ENCODE results near the gene UNC93B1.

Gene UNC93B1

GRCh38 chr11:68021167-68021787 is 17.4 kb upstream of the UNC93B1 start:
- DNase-seq = no peak

- DNase-seq = no peak
Observed at GRCh38 chr11:68020575-68020974, 16.7 kb upstream of the UNC93B1 start.

GRCh38 chr11:68019486-68019885 is 15.6 kb upstream of the UNC93B1 start:
- no peak for DNase-seq

- DNase-seq = no peak
Observed at GRCh38 chr11:68018730-68019190, 14.9 kb upstream of the UNC93B1 start.

DNA sequence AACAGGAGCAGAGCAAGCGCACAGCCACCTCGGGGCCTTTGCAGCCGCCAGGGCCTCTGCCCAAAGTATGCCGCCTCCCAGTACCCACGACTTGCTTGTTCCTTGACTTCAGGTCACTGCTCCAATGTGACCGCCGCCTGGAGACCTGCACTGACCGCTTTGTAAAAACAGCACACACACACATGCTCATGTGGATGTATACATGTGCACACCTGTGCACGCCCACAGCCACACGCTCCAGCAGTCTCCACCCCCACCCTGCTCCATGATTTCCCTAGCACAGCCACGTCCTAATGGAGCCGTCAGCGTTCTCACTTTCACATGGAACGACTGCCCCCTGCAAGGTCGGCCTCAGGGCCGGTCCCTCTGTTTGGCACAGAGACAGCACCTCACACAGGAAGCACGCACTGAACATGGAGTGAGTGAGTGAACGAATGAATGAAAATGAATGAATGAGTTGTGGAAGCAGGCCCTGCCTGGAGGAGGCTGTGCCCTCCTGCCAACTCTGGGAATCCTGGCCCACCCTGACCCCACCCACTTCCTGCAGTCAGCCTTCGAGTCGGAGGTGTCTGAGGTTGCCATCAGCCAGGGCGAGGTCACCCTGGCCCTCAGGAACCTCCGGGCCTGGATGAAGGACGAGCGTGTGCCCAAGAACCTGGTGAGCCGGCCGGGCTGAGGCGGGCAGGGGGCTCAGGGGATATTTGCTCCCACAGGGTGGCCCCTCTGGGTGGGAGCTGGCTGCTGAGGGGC is 14.3 kb upstream of the UNC93B1 start:
- DNase-seq = no peak

DNA sequence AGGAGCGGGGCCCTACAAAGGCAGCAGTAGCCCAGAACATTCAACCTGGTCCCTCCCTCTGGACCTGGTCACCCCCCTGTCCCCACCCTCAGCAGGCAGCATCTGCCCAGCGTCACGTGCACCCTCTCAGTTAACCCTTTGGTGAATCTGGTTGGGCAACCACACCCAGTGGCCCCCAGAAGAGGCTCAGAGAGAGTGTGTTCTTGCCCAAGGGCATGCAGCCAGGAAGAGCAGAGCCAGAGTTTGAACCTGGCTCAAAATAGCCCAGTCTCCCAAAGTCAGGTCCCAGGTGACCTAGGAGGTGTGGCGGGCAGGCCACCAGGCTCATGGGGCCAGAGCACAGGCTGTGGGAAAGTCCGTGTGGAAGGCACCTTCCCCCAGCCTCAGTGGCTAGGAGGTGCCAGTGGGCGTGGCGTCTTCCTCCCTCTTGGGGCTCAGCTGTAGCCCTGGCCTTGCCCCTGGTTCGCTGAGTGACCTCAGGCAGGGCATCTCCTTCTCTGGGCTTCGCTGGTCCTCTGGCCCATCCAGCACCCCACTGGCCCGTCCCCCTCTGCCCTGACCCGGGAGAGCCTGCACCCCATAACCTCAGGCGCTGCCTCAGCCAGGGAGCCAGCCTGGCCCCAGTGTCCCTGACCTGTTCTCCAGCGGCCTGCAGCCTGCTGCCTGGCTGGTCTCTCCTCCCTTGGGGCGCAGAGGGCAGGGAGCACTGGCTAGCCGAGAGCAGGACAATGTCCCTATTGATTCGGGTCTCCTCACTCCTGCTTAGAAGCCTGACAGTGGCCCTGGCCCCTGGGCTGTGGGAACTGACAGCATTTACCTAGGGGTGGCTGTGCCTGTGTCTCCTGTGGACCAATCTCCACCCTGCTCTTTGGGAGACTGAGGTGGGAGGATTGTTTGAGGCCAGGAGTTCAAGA is 13.3 kb upstream of the UNC93B1 start:
- DNase-seq = no peak

GRCh38 chr11:68016161-68016903 is 12.4 kb upstream of the UNC93B1 start:
- DNase-seq = no peak

DNA sequence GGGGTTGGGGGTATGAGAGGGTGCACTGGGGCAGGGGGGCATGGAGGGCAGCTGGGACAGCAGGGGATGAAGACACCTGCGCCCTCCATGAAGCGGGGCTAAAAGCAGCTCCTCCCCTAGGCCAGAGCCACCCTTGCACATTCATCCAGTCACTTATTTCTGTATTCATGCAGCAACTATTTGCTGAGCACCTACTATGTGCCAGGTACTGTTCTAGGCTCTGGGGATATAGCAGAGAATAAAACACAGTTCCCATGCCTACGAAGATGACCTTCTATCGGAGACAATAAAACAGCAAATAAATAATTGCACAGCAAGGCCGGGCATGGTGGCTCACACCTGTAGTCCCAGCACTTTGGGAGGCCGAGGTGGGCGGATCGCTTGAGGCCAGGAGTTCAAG is 11.6 kb upstream of the UNC93B1 start:
- no peak for DNase-seq

DNA sequence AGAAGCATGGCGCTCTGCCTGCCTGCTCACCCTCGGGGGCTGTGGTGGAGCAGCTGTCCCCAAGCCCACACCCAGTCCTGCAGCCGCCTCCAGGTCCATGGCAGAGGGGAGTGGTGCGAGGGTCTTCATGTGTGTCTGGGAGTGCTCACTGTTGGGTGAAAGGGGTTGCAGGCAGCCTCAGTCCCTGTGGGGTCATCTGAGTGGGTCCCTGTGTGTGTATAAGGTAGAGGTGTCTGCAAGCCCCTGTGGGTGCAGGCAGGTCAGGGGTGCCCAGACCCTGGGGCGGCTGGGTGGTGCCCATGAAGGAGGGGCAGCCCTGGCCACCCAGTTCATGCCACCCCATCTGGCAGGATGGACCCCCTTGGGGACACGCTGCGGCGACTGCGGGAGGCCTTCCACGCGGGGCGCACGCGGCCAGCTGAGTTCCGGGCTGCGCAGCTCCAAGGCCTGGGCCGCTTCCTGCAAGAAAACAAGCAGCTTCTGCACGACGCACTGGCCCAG is 11.1 kb upstream of the UNC93B1 start:
- DNase-seq = no peak

GRCh38 chr11:68014157-68014946 is 10.5 kb upstream of the UNC93B1 start:
- DNase-seq = no peak

DNA sequence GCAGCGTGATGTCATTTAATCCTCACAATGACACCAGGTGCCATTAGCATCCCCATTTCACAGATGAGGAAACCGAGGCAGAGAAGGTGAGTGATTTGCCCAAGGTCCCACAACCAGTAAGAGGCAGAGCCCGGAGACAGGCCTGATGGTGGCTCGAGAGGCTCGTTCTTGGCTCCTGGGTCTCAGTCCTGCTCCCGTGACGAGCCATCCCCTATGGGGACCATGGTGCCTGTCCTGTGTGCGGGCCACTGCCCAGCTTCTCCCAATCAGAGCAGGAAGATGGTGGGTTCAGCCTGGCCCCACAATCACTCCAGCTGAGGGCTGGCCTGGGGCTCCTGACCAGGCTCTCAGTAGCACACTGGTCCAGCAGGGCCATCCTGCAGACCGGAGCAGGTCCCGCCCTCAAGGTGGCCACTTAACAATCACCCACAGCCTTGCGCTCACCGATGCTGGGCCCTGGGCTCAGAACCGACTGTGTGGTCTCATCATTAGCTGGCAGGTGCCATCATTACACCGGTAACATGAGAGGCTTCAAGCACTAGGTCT is 9.8 kb upstream of the UNC93B1 start:
- no peak for DNase-seq

GRCh38 chr11:68012843-68013610 is 9.1 kb upstream of the UNC93B1 start:
- DNase-seq = no peak

- no peak for DNase-seq
Observed at GRCh38 chr11:68012044-68012842, 8.3 kb upstream of the UNC93B1 start.

GRCh38 chr11:68011051-68011943 is 7.4 kb upstream of the UNC93B1 start:
- DNase-seq = no peak

DNA sequence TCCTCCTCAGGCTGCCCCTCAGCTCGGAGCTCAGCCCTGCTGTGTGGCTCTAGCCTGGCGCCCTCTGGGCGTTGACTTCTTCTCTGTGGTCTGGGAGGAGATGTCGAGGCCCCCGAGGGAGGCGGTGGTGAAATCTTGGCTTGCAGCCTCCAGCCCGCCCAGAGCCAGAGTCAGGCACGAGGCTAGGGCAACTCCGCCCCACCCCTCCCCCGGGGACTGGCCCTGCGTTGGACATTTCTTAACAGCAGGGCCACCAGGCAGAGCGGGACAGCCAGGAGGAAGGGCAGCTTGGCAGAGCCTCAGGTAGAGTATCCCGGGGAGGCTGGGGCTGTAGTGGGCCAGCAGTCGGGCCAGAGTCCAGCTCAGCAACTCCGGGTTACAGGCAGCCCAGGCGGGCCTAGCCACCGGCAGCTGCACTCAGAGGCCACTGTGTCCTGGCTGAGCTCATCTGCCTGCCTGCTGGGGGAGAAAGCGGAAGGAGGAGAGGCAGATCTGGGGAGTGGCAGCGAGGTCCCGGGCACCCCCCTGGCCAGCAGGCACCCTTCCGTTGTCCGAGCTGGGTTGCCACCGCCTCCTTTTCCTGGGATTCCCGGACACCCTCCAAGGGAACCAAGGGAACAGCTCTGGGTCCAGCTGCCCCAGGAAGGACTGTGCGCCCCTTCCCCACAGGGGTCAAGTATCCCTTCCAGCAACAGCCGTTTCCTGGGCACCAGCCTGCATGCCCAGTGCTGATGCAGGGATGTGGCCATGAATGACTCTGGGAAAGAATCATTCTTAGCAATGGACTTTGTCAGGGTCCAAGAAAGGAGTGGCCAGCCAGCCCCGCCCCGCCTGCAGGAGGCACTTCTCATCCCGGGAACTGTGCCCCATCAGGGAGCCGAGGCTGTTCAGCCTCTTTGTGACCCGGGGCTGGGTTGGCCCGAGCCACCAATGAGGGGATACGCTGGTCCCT is 6.5 kb upstream of the UNC93B1 start, which contains the start of gene ALDH3B1:
ALDH3B1 (plus strand) TSS at position 238 of the 952 bp plus-strand sequence. CDS start 4,971 bp downstream, outside the sequence.
- DNase-seq = no peak

- DNase-seq = no peak
Observed at GRCh38 chr11:68009391-68010089, 5.6 kb upstream of the UNC93B1 start.

Measured in NCI-H1436 treated with DMSO at 0.1 percent for 48 hours (cell line).